H9 (cell line): Measurements from ENCODE around the gene EDEM2. TPM values are rescaled to one million over a fixed set of nuclear protein-coding genes. Genes with fewer than 3 reads are reported as not detected.

Source experiments
- DNase-seq: peaks from one replicate; pipeline ENCODE4 v3.0.0-alpha.2; 2017
- H2AFZ ChIP-seq: one replicate; pipeline ENCODE4 v1.6.1; 2013; ENCODE audit warnings: mild to moderate bottlenecking, low read length, control low read depth, moderate library complexity
- H2AK5ac ChIP-seq: 2 replicates; pipeline ENCODE4 v1.6.1; 2013; ENCODE audit warnings: low read length, control low read depth, mixed read lengths; ENCODE audit not compliant: insufficient read length
- H2BK120ac ChIP-seq: one replicate; pipeline ENCODE4 v1.6.1; 2013; ENCODE audit warnings: low read depth, mild to moderate bottlenecking, low read length, control low read depth, inconsistent platforms; ENCODE audit not compliant: poor library complexity, severe bottlenecking
- H2BK12ac ChIP-seq: 2 replicates; pipeline ENCODE4 v1.6.1; 2013; ENCODE audit warnings: low read length, control low read depth, mixed read lengths, low read depth; ENCODE audit not compliant: insufficient read length
- H2BK15ac ChIP-seq: 2 replicates; pipeline ENCODE4 v1.6.1; 2013; ENCODE audit warnings: low read depth, low read length, control low read depth
- H2BK20ac ChIP-seq: one replicate; pipeline ENCODE4 v1.6.1; 2013; ENCODE audit warnings: low read depth, mild to moderate bottlenecking, low read length, control low read depth, inconsistent platforms; ENCODE audit not compliant: poor library complexity, severe bottlenecking
- H2BK5ac ChIP-seq: 2 replicates; pipeline ENCODE4 v1.6.1; 2013; ENCODE audit warnings: low read length, control low read depth, mixed read lengths; ENCODE audit not compliant: insufficient read length
- H3K14ac ChIP-seq: 2 replicates; pipeline ENCODE4 v1.6.1; 2013; ENCODE audit warnings: low read length, control low read depth; ENCODE audit not compliant: insufficient read depth
- H3K18ac ChIP-seq: 2 replicates; pipeline ENCODE4 v1.6.1; 2013; ENCODE audit warnings: low read depth, mild to moderate bottlenecking, mixed read lengths, low read length, control low read depth; ENCODE audit not compliant: insufficient read length
- H3K23ac ChIP-seq: 2 replicates; pipeline ENCODE4 v1.6.1; 2013; ENCODE audit warnings: low read length, control low read depth, mixed read lengths, low read depth; ENCODE audit not compliant: insufficient read length
- H3K23me2 ChIP-seq: 2 replicates; pipeline ENCODE4 v1.6.1; 2013; ENCODE audit warnings: low read depth, mild to moderate bottlenecking, mixed read lengths, low read length, control low read depth; ENCODE audit not compliant: insufficient read length, poor library complexity, severe bottlenecking
- H3K27ac ChIP-seq: 2 replicates; pipeline ENCODE4 v1.5.1; 2013; ENCODE audit warnings: low read length, control low read depth, mixed read lengths, low read depth; ENCODE audit not compliant: insufficient read length
- H3K27me3 ChIP-seq: 2 replicates; pipeline ENCODE4 v1.6.1; 2013; ENCODE audit warnings: low read length, control low read depth, inconsistent platforms; ENCODE audit not compliant: insufficient read depth
- H3K4ac ChIP-seq: 2 replicates; pipeline ENCODE4 v1.6.1; 2013; ENCODE audit warnings: low read depth, mild to moderate bottlenecking, control low read depth, inconsistent platforms, low read length, moderate library complexity
- H3K4me1 ChIP-seq: 2 replicates; pipeline ENCODE4 v1.6.1; 2013; ENCODE audit warnings: low read length, control low read depth, inconsistent platforms; ENCODE audit not compliant: insufficient read depth
- H3K4me2 ChIP-seq: 2 replicates; pipeline ENCODE4 v1.6.1; 2013; ENCODE audit warnings: low read length, control low read depth, mixed read lengths; ENCODE audit not compliant: insufficient read length, insufficient read depth
- H3K56ac ChIP-seq: 2 replicates; pipeline ENCODE4 v1.6.1; 2013; ENCODE audit warnings: low read depth, mild to moderate bottlenecking, mixed read lengths, low read length, control low read depth; ENCODE audit not compliant: insufficient read length
- H3K79me1 ChIP-seq: 2 replicates; pipeline ENCODE4 v1.6.1; 2013; ENCODE audit warnings: low read depth, mild to moderate bottlenecking, moderate library complexity, low read length, control low read depth, inconsistent platforms; ENCODE audit not compliant: insufficient read depth, poor library complexity, severe bottlenecking
- H3K79me2 ChIP-seq: 2 replicates; pipeline ENCODE4 v1.6.1; 2013; ENCODE audit warnings: low read length, control low read depth, inconsistent platforms; ENCODE audit not compliant: insufficient read depth
- H3K9ac ChIP-seq: 2 replicates; pipeline ENCODE4 v1.6.1; 2013; ENCODE audit warnings: low read length, control low read depth, mixed read lengths; ENCODE audit not compliant: insufficient read length; ENCODE audit errors: extremely low read depth
- H3K9me3 ChIP-seq: one replicate; pipeline ENCODE4 v1.6.1; 2013; ENCODE audit warnings: low read depth, low read length, inconsistent platforms; ENCODE audit not compliant: control insufficient read depth
- H3T11ph ChIP-seq: one replicate; pipeline ENCODE4 v1.6.1; 2013; ENCODE audit warnings: mild to moderate bottlenecking, low read length, control low read depth, inconsistent platforms
- H4K20me1 ChIP-seq: one replicate; pipeline ENCODE4 v1.6.1; 2013; ENCODE audit not compliant: control insufficient read depth, insufficient read length, insufficient read depth
- H4K5ac ChIP-seq: 2 replicates; pipeline ENCODE4 v1.6.1; 2013; ENCODE audit warnings: low read depth, mild to moderate bottlenecking, mixed read lengths, low read length, control low read depth; ENCODE audit not compliant: insufficient read length
- H4K8ac ChIP-seq: replicated peaks from 2 replicates; pipeline ENCODE4 v1.6.1; 2013; ENCODE audit warnings: low read length, control low read depth, mixed read lengths, low read depth; ENCODE audit not compliant: insufficient read length
- H4K91ac ChIP-seq: 2 replicates; pipeline ENCODE4 v1.6.1; 2013; ENCODE audit warnings: low read depth, mild to moderate bottlenecking, moderate library complexity, mixed read lengths, low read length, control low read depth; ENCODE audit not compliant: insufficient read length
- H3K27ac Mint-ChIP-seq, 3 experiments: 2 replicates in 2 of 3; 3 replicates in 1 of 3; pipeline ENCODE4 v1.8.0; 2020 to 2021; ENCODE audit warnings: mixed read lengths in 3 of 3, mild to moderate bottlenecking in 1 of 3, moderate library complexity in 1 of 3
- H3K27me3 Mint-ChIP-seq: 2 replicates; pipeline ENCODE4 v1.8.0; 2021; ENCODE audit warnings: low read depth, mild to moderate bottlenecking, moderate library complexity, mixed read lengths
- H3K36me3 Mint-ChIP-seq, 3 experiments: 2 replicates in 2 of 3; 3 replicates in 1 of 3; pipeline ENCODE4 v1.8.0; 2020 to 2021; ENCODE audit warnings: low read depth in 3 of 3, mixed read lengths in 3 of 3; ENCODE audit not compliant: insufficient read depth in 1 of 3
- H3K4me1 Mint-ChIP-seq, 2 experiments: 2 replicates each; pipeline ENCODE4 v1.8.0; 2020; ENCODE audit warnings: mixed read lengths in 2 of 2
- H3K4me3 Mint-ChIP-seq, 2 experiments: 2 replicates in 1 of 2; 3 replicates in 1 of 2; pipeline ENCODE4 v1.8.0; 2020 to 2021; ENCODE audit warnings: mild to moderate bottlenecking in 2 of 2, mixed read lengths in 2 of 2, moderate library complexity in 1 of 2
- H3K9me3 Mint-ChIP-seq, 2 experiments: 2 replicates in 1 of 2; 3 replicates in 1 of 2; pipeline ENCODE4 v1.8.0; 2020; ENCODE audit warnings: mild to moderate bottlenecking in 2 of 2, mixed read lengths in 2 of 2, moderate library complexity in 1 of 2
- total RNA-seq: library from RNA; stranded (reverse); gene quantifications from 2 replicates; pipeline ENCODE4 v1.2.1, GENCODE V29; 2021
- TF ChIP-seq, protein P1 (sequence below): fragments of 200-600 bp; sonication (generic); conservative IDR thresholded peaks from 3 replicates; pipeline ENCODE4 v1.8.0; 2021; ENCODE audit warnings: antibody characterized with exemption, mild to moderate bottlenecking

The EDEM2 gene
- total RNA-seq, 1 experiment from 2014 or later = 27.8 TPM

DNA sequence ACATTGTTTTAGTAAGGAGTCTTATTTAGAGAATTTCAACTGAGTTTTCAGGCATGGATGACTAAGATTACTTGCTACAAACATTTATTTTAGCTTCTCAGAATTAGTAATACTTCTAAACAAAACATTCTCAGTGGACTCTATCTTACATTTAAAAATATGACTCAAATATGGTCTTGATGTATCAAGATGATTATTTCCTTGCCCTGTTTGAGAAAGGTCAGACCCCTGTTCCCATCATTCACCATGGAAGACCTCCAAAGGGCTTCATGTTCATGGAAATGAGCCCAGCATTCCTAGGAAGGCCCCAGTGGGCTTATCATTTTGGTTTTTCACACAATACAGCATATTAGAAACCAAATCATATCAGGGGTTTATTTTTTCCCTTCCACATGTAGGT is 29.9 kb downstream of the EDEM2 start:
- H2BK5ac ChIP-seq = no peak overlapping the region
- no peak overlapping the region for H3K4me2 ChIP-seq
- Mint-ChIP-seq H3K9me3 (no peaks in the 10 kb centered on the region), H3K4me1 (no peaks in the 10 kb centered on the region), H3K27ac (peak overlapping the region in 1 of 3 experiments; percentile 70; a peak in 2 of 7 replicates), H3K27me3 (no peaks in the 10 kb centered on the region), H3K4me3 (no peak overlapping the region), H3K36me3 (peaks cover 6 to 58% (median 49%) of the 10 kb centered on the region in 3 experiments; a peak in 6 of 7 replicates)
- no peak overlapping the region for H3K9ac ChIP-seq
- no peak overlapping the region for H2BK20ac ChIP-seq
- no peaks in the 10 kb centered on the region for H3K79me2 ChIP-seq
- no peak overlapping the region for H4K8ac ChIP-seq
- H3K27ac ChIP-seq = no peak overlapping the region
- no peaks in the 10 kb centered on the region for H3K27me3 ChIP-seq
- H3T11ph ChIP-seq = no peak overlapping the region
- no peaks in the 10 kb centered on the region for H3K4me1 ChIP-seq
- TF ChIP-seq, protein P1, sequence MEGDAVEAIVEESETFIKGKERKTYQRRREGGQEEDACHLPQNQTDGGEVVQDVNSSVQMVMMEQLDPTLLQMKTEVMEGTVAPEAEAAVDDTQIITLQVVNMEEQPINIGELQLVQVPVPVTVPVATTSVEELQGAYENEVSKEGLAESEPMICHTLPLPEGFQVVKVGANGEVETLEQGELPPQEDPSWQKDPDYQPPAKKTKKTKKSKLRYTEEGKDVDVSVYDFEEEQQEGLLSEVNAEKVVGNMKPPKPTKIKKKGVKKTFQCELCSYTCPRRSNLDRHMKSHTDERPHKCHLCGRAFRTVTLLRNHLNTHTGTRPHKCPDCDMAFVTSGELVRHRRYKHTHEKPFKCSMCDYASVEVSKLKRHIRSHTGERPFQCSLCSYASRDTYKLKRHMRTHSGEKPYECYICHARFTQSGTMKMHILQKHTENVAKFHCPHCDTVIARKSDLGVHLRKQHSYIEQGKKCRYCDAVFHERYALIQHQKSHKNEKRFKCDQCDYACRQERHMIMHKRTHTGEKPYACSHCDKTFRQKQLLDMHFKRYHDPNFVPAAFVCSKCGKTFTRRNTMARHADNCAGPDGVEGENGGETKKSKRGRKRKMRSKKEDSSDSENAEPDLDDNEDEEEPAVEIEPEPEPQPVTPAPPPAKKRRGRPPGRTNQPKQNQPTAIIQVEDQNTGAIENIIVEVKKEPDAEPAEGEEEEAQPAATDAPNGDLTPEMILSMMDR = no peak
- no peak overlapping the region for H3K14ac ChIP-seq
- no peak overlapping the region for H2BK12ac ChIP-seq
- DNase-seq = no peak
- no peak overlapping the region for H3K4ac ChIP-seq
- no peak overlapping the region for H3K23ac ChIP-seq
- no peak overlapping the region for H3K56ac ChIP-seq
- no peak overlapping the region for H3K18ac ChIP-seq
- no peaks in the 10 kb centered on the region for H3K79me1 ChIP-seq
- no peaks in the 10 kb centered on the region for H3K23me2 ChIP-seq
- H4K91ac ChIP-seq = no peak overlapping the region
- no peak overlapping the region for H2BK120ac ChIP-seq
- H2AK5ac ChIP-seq = no peak overlapping the region
- H4K20me1 ChIP-seq = no peaks in the 10 kb centered on the region
- no peaks in the 10 kb centered on the region for H3K9me3 ChIP-seq
- H4K5ac ChIP-seq = no peak overlapping the region
- no peak overlapping the region for H2AFZ ChIP-seq
- H2BK15ac ChIP-seq = no peak overlapping the region
